Measurements from ENCODE around the gene HIBADH.

The HIBADH gene

GRCh38 chr7:27548304-27548703, 114.4 kb downstream of the HIBADH start:
- Histone ChIP-seq H3K9me3 (ENCODE audit: insufficient read depth, low read depth, low read length) (no peaks in the 10 kb centered on the region), H3K27me3 (ENCODE audit: insufficient read depth, low read length, poor library complexity, severe bottlenecking) (no peaks in the 10 kb centered on the region), H3F3A (ENCODE audit: low read depth) (no peaks in the 10 kb centered on the region), H2AFZ (ENCODE audit: low read length) (no peak overlapping the region), H3K36me3 (ENCODE audit: insufficient read depth, low read length) (no peaks in the 10 kb centered on the region), H3K4me1 (ENCODE audit: insufficient read depth, low read length, poor library complexity, severe bottlenecking) (no peaks in the 10 kb centered on the region), H4K20me1 (ENCODE audit: insufficient read depth, low read length, poor library complexity, severe bottlenecking) (no peaks in the 10 kb centered on the region), H3K9ac (ENCODE audit: low read depth, low read length, poor library complexity, severe bottlenecking) (no peak overlapping the region), H3K4me3 (ENCODE audit: low read length, poor library complexity, severe bottlenecking) (no peak overlapping the region), H3K79me2 (ENCODE audit: insufficient read depth, low read length) (no peaks in the 10 kb centered on the region), H3K4me2 (ENCODE audit: low read depth, low read length, poor library complexity, severe bottlenecking) (no peak overlapping the region), H3K9me2 (replicated peaks; ENCODE audit: low read depth, low read length) (no peaks in the 10 kb centered on the region)
- no peak for TF ChIP-seq CTCF (conservative IDR thresholded peaks at IDR 0.05; ENCODE audit: low read length)
- no peak for TF ChIP-seq EZH2phosphoT487 (IDR thresholded peaks at IDR 0.05; ENCODE audit: borderline replicate concordance)

DNA sequence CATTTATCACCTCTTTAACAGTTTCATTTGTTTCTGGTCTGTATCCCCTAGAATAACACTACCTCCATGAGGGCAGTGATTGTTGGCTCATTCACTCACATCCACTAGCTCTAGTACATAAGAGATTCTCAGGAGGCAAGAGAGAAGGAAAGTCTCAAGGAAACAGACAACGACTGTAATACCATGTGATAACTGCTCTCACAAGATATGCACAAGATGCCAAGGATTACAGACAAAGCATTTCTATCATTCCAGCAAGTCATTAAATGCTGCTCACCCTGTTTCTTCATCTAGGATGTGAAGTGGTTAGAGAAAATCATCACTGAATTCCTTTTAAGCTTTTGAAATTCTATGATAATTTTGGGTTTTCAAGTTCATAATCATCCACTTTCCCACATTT, 115.3 kb downstream of the HIBADH start:
- no peaks in the 10 kb centered on the region; the same call in 1 of the 2 replicates for H3K36me3 ChIP-seq (ENCODE audit: insufficient read depth, low read length)
- H3K9ac ChIP-seq (ENCODE audit: low read depth, low read length, poor library complexity, severe bottlenecking), result no peak overlapping the region
- H3K9me2 ChIP-seq (replicated peaks; ENCODE audit: low read depth, low read length), result no peaks in the 10 kb centered on the region
- no peaks in the 10 kb centered on the region for H3K27me3 ChIP-seq (ENCODE audit: insufficient read depth, low read length, poor library complexity, severe bottlenecking)
- H3K4me2 ChIP-seq (ENCODE audit: low read depth, low read length, poor library complexity, severe bottlenecking), result no peak overlapping the region
- no peak overlapping the region for H3K4me3 ChIP-seq (ENCODE audit: low read length, poor library complexity, severe bottlenecking)
- no peaks in the 10 kb centered on the region for H3K79me2 ChIP-seq (ENCODE audit: insufficient read depth, low read length)
- no peaks in the 10 kb centered on the region for H4K20me1 ChIP-seq (ENCODE audit: insufficient read depth, low read length, poor library complexity, severe bottlenecking)
- no peaks in the 10 kb centered on the region for H3K4me1 ChIP-seq (ENCODE audit: insufficient read depth, low read length, poor library complexity, severe bottlenecking)
- H3K9me3 ChIP-seq (ENCODE audit: insufficient read depth, low read depth, low read length), result no peaks in the 10 kb centered on the region
- H2AFZ ChIP-seq (ENCODE audit: low read length), result no peak overlapping the region
- TF ChIP-seq EZH2phosphoT487 (IDR thresholded peaks at IDR 0.05; ENCODE audit: borderline replicate concordance) (no peak), CTCF (conservative IDR thresholded peaks at IDR 0.05; ENCODE audit: low read length) (no peak)
- no peaks in the 10 kb centered on the region for H3F3A ChIP-seq (ENCODE audit: low read depth)

DNA sequence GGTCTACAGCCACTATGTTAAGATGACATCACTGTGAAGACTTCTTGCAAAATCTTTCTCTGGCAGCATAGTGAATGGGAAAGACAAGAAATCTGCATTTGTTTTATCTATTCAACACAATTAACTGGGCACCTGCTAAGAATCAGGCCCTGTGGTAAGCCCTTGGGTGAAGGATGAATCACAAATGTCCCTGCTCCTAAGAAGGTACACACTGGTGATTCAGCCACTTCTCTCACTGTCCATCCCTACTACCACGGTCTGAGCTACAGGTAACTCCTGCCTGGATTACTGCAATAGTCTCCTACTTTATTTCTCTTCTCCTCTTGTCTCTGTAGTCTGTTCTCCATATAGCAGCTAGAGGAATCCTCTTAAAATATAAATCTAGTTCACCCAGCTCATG, 116.1 kb downstream of the HIBADH start:
- Histone ChIP-seq H3K27me3 (ENCODE audit: insufficient read depth, low read length, poor library complexity, severe bottlenecking) (no peaks in the 10 kb centered on the region), H3K4me3 (ENCODE audit: low read length, poor library complexity, severe bottlenecking) (no peak overlapping the region), H3K36me3 (ENCODE audit: insufficient read depth, low read length) (peaks cover 4% of the 10 kb centered on the region; the same call in 1 of the 2 replicates), H3F3A (ENCODE audit: low read depth) (no peaks in the 10 kb centered on the region), H3K9ac (ENCODE audit: low read depth, low read length, poor library complexity, severe bottlenecking) (no peak overlapping the region), H3K79me2 (ENCODE audit: insufficient read depth, low read length) (no peaks in the 10 kb centered on the region), H3K9me2 (replicated peaks; ENCODE audit: low read depth, low read length) (no peaks in the 10 kb centered on the region), H3K4me2 (ENCODE audit: low read depth, low read length, poor library complexity, severe bottlenecking) (no peak overlapping the region), H4K20me1 (ENCODE audit: insufficient read depth, low read length, poor library complexity, severe bottlenecking) (no peaks in the 10 kb centered on the region), H2AFZ (ENCODE audit: low read length) (no peak overlapping the region), H3K4me1 (ENCODE audit: insufficient read depth, low read length, poor library complexity, severe bottlenecking) (no peaks in the 10 kb centered on the region), H3K9me3 (ENCODE audit: insufficient read depth, low read depth, low read length) (no peaks in the 10 kb centered on the region)
- no peak for TF ChIP-seq CTCF (conservative IDR thresholded peaks at IDR 0.05; ENCODE audit: low read length)
- no peak for TF ChIP-seq EZH2phosphoT487 (IDR thresholded peaks at IDR 0.05; ENCODE audit: borderline replicate concordance)

All from Loucy (cell line).